Superior temporal gyrus (tissue), 1 donor: Measurements from ENCODE around the gene SCPEP1.
"Not testable (repeated sequence)": the region's sequence is repeated elsewhere in the genome, so short reads cannot be mapped to it uniquely, and the experiment has no call there.

ENCODE experiments used
- DNase-seq: peaks from one replicate; pipeline ENCODE4 v3.0.0-alpha.2; 2016; ENCODE audit errors: extremely low spot score

Gene SCPEP1

DNA sequence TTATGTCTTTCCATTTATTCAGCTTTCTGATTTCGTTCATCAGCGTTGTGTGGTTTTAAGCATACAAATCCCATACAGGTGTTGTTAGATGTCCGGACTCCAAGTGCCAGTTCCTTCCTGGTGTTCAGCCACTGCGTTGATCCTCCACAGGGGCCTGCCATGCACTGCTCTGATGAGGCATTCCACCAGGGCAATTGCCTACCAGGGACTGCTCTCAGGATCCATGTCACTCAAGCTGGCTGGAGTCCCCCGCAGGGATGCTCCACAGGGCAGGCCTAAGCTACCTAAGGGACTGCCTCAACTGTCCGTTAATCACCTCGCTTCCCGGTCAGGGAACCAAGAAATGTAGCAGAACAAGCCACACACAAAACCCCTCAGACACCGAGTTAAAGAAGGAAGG, 12.7 kb upstream of the SCPEP1 start:
- not testable (repeated sequence) for DNase-seq

DNA sequence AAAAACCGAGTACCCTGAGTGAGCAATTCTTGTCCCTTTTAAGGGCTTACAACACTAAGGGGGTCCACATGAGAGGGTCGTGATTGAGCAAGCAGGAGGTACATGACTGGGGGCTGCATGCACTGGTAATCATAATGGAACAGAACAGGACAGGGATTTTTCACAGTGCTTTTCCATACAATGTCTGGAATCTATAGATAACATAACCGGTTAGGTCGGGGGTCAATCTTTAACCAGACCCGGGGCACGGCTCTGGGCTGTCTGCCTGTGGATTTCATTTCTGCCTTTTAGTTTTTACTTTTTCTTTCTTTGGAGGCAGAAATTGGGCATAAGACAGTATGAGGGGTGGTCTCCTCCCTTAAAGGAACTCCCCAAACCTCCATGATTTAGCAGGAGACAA, 12.2 kb upstream of the SCPEP1 start:
- not testable (repeated sequence) for DNase-seq

DNA sequence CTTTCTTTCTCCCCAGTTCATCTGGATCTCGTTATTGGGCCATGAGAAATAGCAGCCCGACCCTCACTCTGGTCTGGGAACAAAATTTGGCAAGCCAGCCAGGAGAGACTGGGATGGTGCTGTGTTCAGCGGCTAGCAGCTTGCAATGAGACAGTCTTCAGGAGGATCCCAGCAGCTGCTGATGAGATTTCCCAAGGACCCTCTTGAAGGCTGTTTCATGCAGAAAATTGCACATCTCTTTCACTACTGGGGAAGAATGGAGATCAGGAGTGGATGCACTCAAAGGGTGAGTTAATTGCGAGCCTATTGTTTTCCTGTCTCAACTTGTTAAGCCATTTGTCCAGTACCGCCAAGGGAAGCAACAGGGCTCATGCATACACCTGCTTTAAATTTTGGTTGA, 11.6 kb upstream of the SCPEP1 start:
- no peak for DNase-seq

DNA sequence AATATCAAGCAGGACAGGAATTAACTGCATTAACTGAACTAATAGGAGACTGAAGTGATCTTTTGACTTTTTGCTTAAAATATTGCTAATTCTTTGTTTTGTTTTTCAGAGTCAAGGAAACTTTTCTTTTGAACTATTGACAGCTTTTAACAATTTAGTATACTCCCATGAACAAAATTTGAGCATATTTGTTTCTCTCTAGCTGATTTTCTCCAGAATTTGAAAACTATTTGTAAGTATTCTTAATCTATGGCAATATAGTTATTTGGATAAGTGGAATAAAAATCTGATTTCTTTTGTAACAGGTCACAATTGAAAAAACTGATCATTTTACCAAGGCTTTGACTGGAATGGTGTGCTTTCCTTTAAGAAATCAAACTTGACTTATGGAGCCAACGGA, 7.0 kb upstream of the SCPEP1 start:
- no peak for DNase-seq

DNA sequence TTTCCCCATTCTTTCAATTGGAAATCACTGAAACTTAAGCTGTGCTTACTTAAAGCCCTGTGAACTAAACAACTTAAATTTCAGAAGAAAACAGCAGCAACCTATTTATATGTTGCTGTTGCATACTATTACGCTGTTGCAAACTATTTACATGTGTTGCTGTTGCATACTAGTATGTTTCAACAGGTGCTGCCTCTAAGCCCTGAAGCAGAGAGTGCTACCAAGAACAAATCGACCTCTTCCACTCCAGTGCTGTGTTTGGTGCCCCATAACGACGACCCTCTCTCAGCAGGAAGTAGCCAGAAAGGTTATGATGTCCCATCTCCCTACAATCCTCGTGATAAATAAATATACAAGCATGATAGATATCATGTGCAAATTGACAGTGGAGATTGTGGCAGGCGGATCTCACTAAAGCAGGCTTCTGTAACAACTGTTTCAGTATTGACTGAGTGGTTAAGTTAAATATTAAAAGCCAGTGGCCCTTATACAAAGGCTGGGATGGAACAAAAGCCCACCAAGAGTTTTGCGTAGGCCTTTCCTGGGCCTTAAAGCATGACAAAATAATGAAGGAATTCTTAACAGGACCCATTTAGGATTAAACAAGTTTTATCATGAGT, 5.7 kb upstream of the SCPEP1 start:
- no peak for DNase-seq

DNA sequence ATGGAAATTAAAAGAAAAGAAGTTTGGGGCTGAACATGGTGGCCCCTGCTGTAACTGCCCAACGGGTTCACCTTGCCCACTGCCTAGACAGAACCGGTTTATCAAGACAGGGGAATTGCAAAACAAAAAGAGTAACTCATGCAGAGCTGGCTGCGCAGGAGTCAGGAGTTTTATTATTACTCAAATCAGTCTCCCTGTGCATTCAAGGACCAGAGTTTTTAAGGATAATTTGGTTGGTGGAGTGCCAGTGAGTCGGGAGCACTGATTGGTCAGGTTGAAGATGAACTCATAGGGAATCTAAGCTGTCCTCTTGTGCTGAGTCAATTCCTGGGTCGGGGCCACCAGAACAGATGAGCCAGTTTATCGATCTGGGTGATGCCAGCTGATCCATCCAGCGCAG, 4.4 kb upstream of the SCPEP1 start:
- DNase-seq, result no peak

DNA sequence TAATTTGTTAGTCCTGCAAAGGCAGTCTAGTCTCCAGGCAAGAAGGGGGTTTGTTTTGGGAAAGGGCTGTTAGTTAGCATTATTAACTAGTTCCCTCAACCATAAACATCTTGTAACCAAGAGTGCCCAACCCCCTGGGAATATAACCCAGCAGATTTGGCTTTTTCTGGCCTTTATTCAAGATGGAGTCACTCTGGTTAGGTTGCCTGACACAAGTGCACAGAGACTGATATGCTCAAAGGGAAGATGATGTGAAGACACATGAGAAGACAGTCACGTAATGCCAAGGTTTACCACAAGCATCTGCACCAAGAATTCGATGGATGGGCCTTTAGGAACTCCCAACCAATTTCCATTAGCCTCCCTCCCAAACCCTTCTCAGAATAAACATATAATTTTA, 3.9 kb upstream of the SCPEP1 start:
- no peak for DNase-seq

DNA sequence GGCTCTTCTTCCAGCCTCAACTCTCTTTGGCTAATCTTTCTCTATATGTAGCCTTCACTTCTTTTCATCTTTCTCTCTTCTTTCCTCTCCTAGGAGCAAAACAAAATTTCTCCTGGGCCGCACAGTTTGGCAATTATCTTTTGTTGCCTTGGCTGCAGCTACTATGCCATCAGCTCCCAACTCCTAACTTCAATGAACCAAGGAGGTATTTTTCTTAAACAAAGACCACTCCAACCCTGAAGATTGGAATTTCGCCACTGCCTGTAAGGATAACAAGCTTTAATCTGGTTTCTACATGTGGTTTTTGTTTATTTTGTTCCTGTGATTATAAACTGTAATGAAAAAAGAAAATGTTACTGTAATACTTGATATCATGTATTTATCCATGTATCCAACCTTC, 2.3 kb upstream of the SCPEP1 start:
- DNase-seq, result no peak

DNA sequence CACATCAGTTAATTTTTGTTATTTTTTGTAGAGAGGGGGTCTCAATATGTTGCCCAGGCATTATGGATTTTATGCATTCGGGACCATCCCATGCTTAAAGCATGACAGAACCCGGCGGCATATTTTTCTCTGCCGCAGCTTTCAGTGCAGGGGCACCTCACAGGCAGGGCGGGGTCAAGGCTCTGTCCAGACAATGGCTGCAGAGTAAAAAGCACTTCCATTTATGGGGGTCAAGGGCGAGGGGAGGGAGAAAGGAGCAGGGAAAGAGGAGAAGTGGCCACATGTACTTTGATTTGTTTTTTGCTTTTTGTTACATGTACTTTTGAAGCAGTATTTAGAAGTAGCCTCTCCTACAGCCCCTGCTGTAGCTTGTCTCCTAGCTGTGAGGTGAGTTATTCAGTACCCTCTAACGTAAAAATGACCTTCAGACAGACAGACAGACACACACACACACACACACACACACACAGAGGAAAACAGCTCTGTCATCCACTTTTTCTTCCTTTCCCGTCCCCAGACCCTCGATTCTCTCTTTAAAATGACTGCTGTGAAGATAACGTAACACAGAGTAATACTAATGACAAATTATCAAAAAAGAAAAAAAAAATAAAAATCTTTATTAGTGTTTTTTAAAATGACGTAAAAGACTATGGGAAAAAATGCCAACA, 856 bp upstream of the SCPEP1 start:
- DNase-seq, result no peak

DNA sequence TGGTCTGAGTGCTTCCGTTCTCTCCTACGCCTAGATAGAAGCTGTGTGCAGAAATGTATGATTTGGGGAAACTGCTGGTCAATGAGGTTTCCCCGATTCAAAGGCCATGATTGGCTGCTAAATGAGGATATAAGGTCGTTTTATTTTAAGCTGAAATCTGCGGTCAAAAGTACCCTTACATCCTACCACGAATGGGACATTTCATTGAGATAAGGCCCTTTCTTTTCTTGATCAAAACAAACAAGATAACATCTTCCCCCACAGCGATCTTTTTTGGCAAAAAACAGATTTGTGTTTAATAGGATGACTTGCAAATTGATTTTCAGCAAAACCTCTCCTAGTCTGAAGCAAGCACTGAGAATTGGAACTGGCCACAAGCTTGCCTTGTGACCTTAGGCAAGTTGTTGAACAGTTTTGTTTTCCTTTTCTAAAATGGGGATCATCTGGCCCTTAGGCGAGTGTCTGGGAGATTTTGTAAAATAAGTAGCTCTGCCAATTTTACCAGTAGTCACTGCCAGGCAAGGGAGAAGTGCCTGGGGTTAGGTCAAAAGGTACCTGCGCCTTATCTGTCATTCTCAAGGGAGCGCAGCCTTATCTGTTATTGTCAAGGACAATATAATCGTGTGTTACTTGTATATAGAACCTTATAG, 635 bp downstream of the SCPEP1 start:
- DNase-seq, result peak; percentile 59

DNA sequence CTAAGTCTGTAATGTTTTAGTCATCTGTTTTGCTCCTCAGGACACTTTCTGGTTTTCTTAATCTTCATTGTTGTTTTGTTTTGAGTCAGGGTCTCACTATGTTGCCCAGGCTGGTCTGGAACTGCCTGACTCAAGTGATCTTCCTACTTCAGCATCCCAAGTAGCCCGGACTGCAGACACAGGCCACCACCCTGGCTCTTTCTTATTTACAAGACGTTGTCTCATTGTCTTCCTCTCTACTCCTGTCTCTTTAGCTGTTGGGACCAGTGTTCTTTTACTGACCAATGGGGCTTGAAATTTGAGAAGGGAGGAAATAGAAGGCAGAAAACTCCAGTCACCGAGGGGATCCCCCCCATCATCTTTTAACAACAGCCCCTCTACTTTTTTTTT, 1.2 kb downstream of the SCPEP1 start:
- peak; percentile 17 for DNase-seq

DNA sequence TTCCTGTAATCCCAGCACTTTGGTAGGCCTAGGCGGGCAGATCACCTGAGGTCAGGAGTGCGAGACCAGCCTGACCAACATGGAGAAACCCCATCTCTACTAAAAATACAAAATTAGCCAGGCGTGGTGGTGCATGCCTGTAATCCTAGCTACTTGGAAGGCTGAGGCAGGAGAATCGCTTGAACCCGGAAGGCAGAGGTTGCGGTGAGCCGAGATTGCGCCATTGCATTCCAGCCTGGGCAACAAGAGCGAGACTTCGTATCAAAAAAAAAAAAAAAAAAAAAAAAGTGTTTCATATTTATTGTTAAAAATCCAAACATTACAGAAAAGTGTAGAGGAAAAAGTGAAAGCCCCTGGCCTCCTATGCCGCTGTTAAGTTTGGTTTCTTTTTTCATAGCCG, 2.6 kb downstream of the SCPEP1 start:
- not testable (repeated sequence) for DNase-seq

DNA sequence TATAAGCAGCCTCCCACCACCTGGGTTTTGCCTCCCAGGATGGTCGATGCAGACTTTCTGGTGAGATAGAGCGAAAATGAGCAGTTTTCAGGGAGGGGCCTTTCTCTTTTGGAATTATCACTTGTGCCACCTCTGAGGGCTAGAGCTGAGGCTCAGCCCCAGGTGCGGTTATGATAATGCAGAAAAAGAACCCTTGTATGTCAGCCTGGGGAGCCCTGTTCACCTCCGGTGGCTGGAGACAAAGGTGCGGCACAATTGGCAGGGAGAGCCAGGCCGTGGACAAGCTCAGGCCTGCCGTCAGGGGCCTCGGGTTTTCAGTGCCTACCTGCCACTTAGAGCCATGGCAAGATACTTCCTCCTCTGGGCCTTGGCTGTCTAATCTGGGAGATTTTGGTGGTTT, 4.4 kb downstream of the SCPEP1 start:
- DNase-seq, result no peak

DNA sequence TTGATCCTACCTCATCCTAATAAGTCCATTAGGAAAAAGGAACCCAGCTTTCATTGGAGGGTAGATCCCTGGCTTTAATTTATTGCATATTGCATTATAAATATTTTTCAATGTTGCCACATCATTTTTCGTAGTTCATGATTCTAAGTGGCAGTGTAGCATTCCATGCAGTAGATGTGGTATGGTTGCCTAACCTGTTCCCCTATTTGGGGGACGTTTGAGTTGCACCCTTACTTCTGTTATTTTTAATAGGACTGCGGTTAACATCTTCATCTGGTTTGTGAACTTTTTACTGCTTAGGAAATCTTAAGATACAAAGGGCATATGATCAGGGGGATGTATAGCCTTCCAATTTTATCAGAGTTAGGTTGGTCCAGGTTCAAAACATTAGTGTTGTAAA, 5.4 kb downstream of the SCPEP1 start:
- no peak for DNase-seq

DNA sequence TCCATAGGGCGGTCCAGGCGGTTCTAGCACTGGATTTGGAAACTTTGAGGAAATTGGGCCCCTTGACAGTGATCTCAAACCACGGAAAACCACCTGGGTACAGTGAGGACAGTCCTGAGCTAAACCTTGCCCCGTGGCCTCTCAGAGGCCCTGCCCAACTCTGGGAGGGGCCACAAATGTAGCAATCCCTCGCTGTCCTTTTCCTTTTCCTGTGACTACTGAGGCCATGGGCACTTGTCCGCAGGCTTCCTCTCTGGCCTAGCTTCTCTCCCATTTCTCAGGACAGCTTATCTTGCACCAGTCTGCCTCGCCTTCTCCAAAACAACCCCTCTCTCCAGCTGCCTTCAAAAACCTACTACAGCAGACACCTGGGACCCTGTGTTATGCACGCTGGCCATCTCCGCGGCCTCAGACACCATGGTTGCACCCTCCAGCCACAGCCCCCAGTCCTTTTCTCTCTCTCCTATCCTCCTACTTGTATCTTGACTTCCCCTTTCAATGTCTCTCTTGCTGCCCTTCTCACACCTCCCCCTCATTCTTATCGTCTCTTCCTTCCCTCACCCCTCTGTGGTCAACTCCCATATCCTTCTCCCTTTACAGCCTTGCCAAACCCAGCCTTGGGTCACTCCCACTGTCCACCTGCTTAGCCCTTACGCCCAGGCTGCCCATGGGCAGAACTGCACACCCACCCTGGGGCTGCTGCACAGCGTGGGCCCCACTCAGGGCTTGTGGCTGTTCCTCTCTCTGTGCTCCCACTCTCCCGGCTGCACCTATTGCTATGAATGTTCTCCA, 7.6 kb downstream of the SCPEP1 start:
- DNase-seq, result no peak

DNA sequence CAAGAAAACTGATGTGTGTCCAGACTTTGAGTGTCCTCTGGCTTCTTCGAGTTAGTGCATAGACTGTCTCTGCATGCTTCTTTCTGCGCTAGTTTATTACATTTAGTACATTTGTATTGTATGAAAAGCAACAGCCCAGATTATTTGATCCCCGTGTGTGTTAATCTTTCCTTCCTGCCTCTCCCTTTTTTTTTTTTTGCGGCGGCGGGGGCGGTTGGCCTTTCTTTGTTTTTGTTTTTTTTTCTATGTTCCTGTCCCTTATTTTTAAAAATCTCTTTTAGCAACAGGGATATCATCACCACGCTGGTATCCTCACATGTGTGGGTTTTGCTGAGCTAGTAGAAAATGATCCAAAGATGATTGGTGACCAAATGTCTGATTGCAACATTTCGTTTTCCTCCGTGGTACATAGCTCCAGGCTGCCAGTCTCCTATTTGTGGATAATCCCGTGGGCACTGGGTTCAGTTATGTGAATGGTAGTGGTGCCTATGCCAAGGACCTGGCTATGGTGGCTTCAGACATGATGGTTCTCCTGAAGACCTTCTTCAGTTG, 9.4 kb downstream of the SCPEP1 start:
- DNase-seq, result no peak

DNA sequence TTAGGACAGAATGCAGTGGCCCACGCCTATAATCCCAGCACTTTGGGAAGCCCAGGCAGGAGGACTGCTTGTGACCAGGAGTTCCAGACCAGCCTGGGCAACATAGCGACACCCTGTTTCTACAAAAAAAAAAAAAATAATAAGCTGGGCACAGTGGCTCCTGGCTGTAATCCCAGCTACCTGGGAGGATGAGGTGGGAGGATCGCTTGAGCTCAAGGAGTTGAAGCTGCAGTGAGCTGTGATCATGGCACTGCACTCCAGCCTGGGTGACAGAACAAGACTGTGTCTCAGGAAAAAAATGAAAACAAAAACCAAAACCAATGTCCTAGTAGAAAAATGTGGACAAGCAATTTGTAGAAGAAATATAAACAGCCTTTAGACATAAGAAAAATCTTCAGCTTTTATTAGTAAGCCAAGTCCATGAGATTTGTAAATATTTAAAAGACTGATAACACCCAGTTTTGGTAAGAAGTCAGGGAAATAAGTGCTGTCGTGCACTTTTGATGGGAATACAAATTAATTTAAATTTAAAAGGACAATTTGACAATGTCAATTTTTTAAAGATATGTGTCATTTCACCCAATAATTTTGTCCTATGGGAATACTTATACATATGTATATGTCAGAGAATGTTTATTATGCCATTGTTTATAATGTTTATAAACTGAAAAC, 11.1 kb downstream of the SCPEP1 start:
- DNase-seq, result no peak

DNA sequence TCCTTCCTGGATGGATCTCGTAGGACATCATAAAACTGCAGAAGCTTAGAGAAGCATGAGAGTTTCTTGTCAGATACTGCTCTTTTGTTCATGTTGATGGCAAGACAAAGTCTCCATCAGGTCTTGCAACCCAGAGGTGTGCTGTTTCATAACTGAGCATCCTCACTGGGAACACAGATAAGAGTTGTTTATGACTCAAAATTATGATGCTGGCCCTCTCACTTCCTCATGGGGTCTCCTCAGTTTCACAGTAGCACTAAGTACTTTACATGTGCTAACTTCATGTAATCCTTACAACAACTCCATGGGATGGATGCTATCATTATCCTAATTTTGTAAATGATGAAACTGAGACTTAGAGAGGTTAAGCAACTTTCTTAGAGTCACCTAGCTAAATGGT, 14.4 kb downstream of the SCPEP1 start:
- DNase-seq, result no peak

DNA sequence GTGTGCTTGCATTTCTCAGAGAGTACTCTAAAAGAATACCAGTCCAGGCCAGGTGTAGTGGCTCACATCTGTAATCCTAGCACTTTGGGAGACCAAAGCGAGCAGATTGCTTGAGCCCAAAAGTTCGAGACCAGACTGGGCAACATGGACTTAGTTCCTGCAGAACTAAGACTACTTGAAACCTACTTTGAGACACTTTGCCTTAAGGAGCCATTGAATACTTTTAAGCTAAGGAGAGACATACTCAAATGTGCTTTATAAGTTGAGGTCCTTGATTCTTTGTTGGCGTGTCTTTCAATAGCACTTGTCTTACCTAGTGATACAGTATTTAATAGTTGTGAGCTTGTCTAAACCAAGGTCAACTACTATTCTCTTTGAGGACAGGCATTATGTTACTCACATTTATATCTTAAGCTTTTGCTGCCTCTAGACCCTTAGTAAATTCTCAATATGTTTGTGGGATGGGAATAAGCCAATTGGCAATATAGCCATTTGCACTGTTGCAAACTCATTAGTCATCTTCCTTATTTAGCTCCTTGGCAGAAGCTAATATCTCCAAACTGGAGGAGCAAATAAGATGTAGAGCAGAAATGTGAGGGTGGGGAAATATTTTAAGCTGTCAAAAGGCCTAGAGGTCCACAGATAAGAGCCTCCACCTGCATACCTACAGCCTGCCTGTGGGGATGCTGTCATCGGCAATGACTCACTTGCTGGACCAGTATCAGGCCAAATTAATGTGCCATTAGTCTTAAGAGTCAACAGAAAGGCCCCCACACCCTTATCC, 16.3 kb downstream of the SCPEP1 start:
- DNase-seq, result no peak

DNA sequence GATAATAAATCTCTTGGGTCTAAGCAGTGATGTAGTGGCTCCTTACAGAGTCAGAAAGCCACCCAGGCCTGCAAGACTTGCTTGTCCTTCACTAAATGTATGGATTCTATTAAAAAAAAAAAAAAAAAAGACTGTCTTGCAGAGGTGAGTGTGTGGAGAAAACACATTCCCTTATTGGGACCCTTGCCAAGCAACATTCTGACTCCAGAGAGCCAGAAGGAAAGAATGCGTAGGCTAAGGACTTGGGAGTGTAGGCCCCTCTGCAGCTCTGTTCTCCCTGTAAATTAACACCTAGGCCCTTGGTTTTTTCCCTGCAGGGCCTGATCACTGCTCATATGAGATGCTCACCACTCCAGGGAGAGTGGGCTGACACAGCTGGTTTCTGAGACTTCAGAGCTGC, 17.8 kb downstream of the SCPEP1 start:
- no peak for DNase-seq

DNA sequence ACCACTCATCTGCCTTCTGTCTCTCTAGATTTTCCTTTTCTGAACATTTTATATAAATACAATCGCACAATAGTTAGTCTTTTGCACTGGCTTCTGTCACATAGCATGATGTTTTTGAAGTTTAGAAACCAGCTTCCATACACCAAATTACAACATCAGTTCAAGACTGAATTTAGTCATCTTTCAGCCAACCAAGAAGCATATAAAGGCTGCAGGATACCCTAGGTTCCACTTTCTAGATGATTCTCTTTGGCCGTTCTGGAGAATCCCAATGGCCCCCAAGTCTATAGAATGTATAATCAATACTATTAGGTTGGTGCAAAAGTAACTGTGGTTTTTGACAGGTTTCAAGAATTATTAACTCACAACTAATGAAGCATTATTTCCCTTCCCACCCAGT, 19.4 kb downstream of the SCPEP1 start:
- DNase-seq, result no peak
